BE2C (cell line): ENCODE measurements around the gene LRRC10B.

Experiments used
- DNase-seq: peaks from one replicate; pipeline ENCODE4 v3.0.0-alpha.2; 2020
- H3K27me3 ChIP-seq: fragments of 250-450 bp; sonication (Bioruptor Pico); 2 replicates; pipeline ENCODE4 v1.5.1; 2020; ENCODE audit warnings: mild to moderate bottlenecking
- H3K36me3 ChIP-seq: fragments of 250-450 bp; sonication (Bioruptor Pico); 2 replicates; pipeline ENCODE4 v1.5.1; 2020; ENCODE audit warnings: mild to moderate bottlenecking
- H3K4me1 ChIP-seq: fragments of 250-450 bp; sonication (Bioruptor Pico); 2 replicates; pipeline ENCODE4 v1.5.1; 2020
- H3K4me3 ChIP-seq: 2 replicates; pipeline ENCODE4 v1.5.1; 2011; ENCODE audit warnings: low read depth, low read length
- H3K9me3 ChIP-seq: fragments of 250-450 bp; sonication (Bioruptor Pico); 2 replicates; pipeline ENCODE4 v1.5.1; 2020
- CTCF ChIP-seq: IDR thresholded peaks from 2 replicates; pipeline ENCODE4 v1.5.1; 2012; ENCODE audit warnings: mild to moderate bottlenecking, low read depth, low read length

The LRRC10B gene

GRCh38 chr11:61505106-61505505 is 3.4 kb upstream of the LRRC10B start:
- no peak for DNase-seq
- Histone ChIP-seq H3K36me3 (no peaks in the 10 kb centered on the region), H3K9me3 (no peaks in the 10 kb centered on the region), H3K4me1 (no peaks in the 10 kb centered on the region), H3K27me3 (peaks cover 8% of the 10 kb centered on the region; the same call in 1 of the 2 replicates), H3K4me3 (no peak overlapping the region)
- no peak for TF ChIP-seq CTCF

- TF ChIP-seq CTCF = no peak
- Histone ChIP-seq H3K27me3 (peaks cover 8% of the 10 kb centered on the region; the same call in 1 of the 2 replicates), H3K4me3 (no peak overlapping the region), H3K4me1 (no peaks in the 10 kb centered on the region), H3K36me3 (no peaks in the 10 kb centered on the region), H3K9me3 (no peaks in the 10 kb centered on the region)
- no peak for DNase-seq
Observed at GRCh38 chr11:61505640-61506155, 2.9 kb upstream of the LRRC10B start.

- H3K4me3 ChIP-seq = no peak overlapping the region
- H3K4me1 ChIP-seq = no peaks in the 10 kb centered on the region
- peaks cover 8% of the 10 kb centered on the region; the same call in 1 of the 2 replicates for H3K27me3 ChIP-seq
- TF ChIP-seq CTCF = no peak
- no peaks in the 10 kb centered on the region for H3K36me3 ChIP-seq
- H3K9me3 ChIP-seq = no peaks in the 10 kb centered on the region
- no peak for DNase-seq
Observed at GRCh38 chr11:61507012-61507768, 1.4 kb upstream of the LRRC10B start.

GRCh38 chr11:61509043-61510029 is 787 bp downstream of the LRRC10B start:
- no peaks in the 10 kb centered on the region for H3K36me3 ChIP-seq
- peak; percentile 82 for DNase-seq
- peaks cover 8% of the 10 kb centered on the region; the same call in 1 of the 2 replicates for H3K27me3 ChIP-seq
- no peaks in the 10 kb centered on the region for H3K9me3 ChIP-seq
- peak overlapping the region; percentile 31 for H3K4me3 ChIP-seq
- no peaks in the 10 kb centered on the region for H3K4me1 ChIP-seq
- TF ChIP-seq CTCF = peak; percentile 26

GRCh38 chr11:61510166-61510919 is 1.8 kb downstream of the LRRC10B start:
- Histone ChIP-seq H3K4me3 (no peak overlapping the region), H3K36me3 (no peaks in the 10 kb centered on the region), H3K4me1 (no peaks in the 10 kb centered on the region), H3K27me3 (peaks cover 8% of the 10 kb centered on the region; the same call in 1 of the 2 replicates), H3K9me3 (no peaks in the 10 kb centered on the region)
- TF ChIP-seq CTCF = no peak
- no peak for DNase-seq
